HEK293T (cell line): ENCODE measurements around the gene PPFIA3.

Experiments used
- CTCF ChIA-PET: fragments of 350-600 bp; formaldehyde crosslinking; extraction: SDS; loops from one replicate; lab custom pipeline; 2021; ENCODE audit warnings: antibody characterized with exemption, inconsistent platforms; lab: Yijun Ruan, JAX
- POLR2A ChIA-PET: fragments of 350-600 bp; formaldehyde crosslinking; extraction: SDS; loops from one replicate; lab custom pipeline; 2020; ENCODE audit warnings: antibody characterized with exemption, inconsistent platforms; lab: Yijun Ruan, JAX
- DNase-seq: peaks from one replicate; pipeline ENCODE4 v3.0.0; 2012; ENCODE audit warnings: mixed read lengths; ENCODE audit errors: extremely low spot score
- ARNT ChIP-seq: fragments of 450-650 bp; IDR thresholded peaks from 2 replicates; pipeline ENCODE4 v1.6.1; 2017; ENCODE audit warnings: mild to moderate bottlenecking
- BHLHE40 ChIP-seq: fragments of 450-650 bp; IDR thresholded peaks from 2 replicates; pipeline ENCODE4 v1.6.1; 2016; ENCODE audit warnings: mild to moderate bottlenecking, moderate library complexity, borderline replicate concordance
- CTBP1 ChIP-seq: fragments of 450-650 bp; IDR thresholded peaks from 2 replicates; pipeline ENCODE4 v1.6.1; 2016; ENCODE audit warnings: borderline replicate concordance
- ELF4 ChIP-seq: fragments of 450-650 bp; IDR thresholded peaks from 2 replicates; pipeline ENCODE4 v1.6.1; 2017; ENCODE audit warnings: antibody characterized with exemption
- FOXA1 ChIP-seq: fragments of 450-650 bp; IDR thresholded peaks from 2 replicates; pipeline ENCODE4 v1.6.1; 2016; ENCODE audit warnings: mild to moderate bottlenecking
- FOXK2 ChIP-seq: fragments of 450-650 bp; IDR thresholded peaks from 2 replicates; pipeline ENCODE4 v1.6.1; 2016; ENCODE audit warnings: mild to moderate bottlenecking
- FOXM1 ChIP-seq: fragments of 450-650 bp; IDR thresholded peaks from 2 replicates; pipeline ENCODE4 v1.6.1; 2017; ENCODE audit warnings: mild to moderate bottlenecking, borderline replicate concordance
- HDGF ChIP-seq: fragments of 450-650 bp; IDR thresholded peaks from 2 replicates; pipeline ENCODE4 v1.6.1; 2017; ENCODE audit warnings: antibody characterized with exemption, borderline replicate concordance
- L3MBTL2 ChIP-seq: fragments of 450-650 bp; conservative IDR thresholded peaks from 2 replicates; pipeline ENCODE4 v1.6.1; 2016; ENCODE audit warnings: mild to moderate bottlenecking
- LEF1 ChIP-seq: fragments of 450-650 bp; IDR thresholded peaks from 2 replicates; pipeline ENCODE4 v1.6.1; 2017; ENCODE audit warnings: mild to moderate bottlenecking, borderline replicate concordance
- NFRKB ChIP-seq: fragments of 450-650 bp; IDR thresholded peaks from 2 replicates; pipeline ENCODE4 v1.6.1; 2016; ENCODE audit warnings: mild to moderate bottlenecking, moderate library complexity
- SP1 ChIP-seq: fragments of 450-650 bp; IDR thresholded peaks from 2 replicates; pipeline ENCODE4 v1.6.1; 2017
- SUZ12 ChIP-seq: fragments of 450-650 bp; IDR thresholded peaks from 2 replicates; pipeline ENCODE4 v1.6.1; 2016; ENCODE audit warnings: mild to moderate bottlenecking
- TARDBP ChIP-seq: fragments of 450-650 bp; IDR thresholded peaks from 2 replicates; pipeline ENCODE4 v1.6.1; 2016
- ZNF384 ChIP-seq: fragments of 450-650 bp; IDR thresholded peaks from 2 replicates; pipeline ENCODE4 v1.6.1; 2016
- TF ChIP-seq, protein P1 (sequence below): fragments of 450-650 bp; IDR thresholded peaks from 2 replicates; pipeline ENCODE4 v1.6.1; 2016

Gene PPFIA3

DNA sequence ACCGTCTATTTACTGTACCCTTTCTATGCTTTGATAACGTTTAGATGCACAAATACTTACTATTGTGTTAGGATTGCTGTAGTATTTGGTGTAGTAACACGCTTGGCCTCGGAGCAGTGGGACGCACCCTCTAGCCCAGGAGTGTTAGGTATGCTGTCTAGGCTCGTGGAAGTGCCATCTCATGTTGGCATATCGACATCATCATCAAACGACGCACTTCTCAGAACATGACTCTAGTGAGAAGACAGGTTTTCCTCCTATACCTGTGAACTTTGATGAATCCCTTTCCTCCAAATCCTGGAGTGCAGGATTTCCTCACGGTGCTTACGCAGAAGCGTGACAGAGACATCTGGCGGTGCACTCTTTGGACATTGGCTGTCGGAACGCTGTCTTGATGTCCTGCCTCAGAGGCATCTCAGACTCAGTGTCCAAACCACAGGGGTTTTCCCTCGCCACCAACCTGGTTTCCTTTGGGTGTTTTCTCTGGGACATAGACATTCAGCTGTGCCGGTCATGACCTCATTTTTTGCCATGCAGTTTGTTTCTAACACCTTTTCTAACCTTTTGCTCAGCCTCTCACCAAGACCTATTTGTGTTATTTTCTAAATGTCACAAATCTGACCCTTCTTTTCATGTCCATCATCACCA is 27.8 kb upstream of the PPFIA3 start:
- DNase-seq, result no peak
- POLR2A ChIA-PET, result no interaction called here
- CTCF ChIA-PET, result interaction anchor here (0.6 kb wide), 1 partner anchor 800 kb away, joined by 3 read pairs; no protein-coding TSS in a partner anchor
- TF ChIP-seq FOXM1 (no peak), ARNT (no peak), FOXA1 (no peak)

DNA sequence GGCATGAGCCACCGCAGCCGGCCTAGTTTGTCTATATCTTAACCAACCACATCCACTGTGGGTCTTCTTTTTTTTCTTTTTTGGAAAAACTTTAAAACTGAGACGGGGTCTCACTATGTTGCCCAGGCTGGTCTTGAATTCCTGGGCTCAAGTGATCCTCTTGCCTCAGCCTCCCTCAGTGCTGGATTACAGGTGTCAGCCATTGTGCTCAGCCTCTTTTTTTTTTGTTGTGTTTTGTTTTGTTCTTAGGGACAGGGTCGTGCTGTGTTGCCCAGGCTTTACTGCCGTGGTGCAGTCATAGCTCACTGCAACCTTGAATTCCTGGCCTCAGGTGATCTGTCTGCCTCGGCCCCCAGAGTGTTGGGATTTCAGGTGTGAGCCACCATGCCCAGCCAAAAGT is 26.7 kb upstream of the PPFIA3 start:
- TF ChIP-seq TARDBP, result no peak
- TF ChIP-seq, protein P1, sequence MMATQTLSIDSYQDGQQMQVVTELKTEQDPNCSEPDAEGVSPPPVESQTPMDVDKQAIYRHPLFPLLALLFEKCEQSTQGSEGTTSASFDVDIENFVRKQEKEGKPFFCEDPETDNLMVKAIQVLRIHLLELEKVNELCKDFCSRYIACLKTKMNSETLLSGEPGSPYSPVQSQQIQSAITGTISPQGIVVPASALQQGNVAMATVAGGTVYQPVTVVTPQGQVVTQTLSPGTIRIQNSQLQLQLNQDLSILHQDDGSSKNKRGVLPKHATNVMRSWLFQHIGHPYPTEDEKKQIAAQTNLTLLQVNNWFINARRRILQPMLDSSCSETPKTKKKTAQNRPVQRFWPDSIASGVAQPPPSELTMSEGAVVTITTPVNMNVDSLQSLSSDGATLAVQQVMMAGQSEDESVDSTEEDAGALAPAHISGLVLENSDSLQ, result no peak
- TF ChIP-seq CTBP1, result no peak
- no peak for TF ChIP-seq ELF4
- no peak for TF ChIP-seq ZNF384
- TF ChIP-seq SUZ12, result no peak
- no peak for TF ChIP-seq L3MBTL2
- no peak for DNase-seq
- ChIA-PET POLR2A (no interaction called here), CTCF (no interaction called here)

DNA sequence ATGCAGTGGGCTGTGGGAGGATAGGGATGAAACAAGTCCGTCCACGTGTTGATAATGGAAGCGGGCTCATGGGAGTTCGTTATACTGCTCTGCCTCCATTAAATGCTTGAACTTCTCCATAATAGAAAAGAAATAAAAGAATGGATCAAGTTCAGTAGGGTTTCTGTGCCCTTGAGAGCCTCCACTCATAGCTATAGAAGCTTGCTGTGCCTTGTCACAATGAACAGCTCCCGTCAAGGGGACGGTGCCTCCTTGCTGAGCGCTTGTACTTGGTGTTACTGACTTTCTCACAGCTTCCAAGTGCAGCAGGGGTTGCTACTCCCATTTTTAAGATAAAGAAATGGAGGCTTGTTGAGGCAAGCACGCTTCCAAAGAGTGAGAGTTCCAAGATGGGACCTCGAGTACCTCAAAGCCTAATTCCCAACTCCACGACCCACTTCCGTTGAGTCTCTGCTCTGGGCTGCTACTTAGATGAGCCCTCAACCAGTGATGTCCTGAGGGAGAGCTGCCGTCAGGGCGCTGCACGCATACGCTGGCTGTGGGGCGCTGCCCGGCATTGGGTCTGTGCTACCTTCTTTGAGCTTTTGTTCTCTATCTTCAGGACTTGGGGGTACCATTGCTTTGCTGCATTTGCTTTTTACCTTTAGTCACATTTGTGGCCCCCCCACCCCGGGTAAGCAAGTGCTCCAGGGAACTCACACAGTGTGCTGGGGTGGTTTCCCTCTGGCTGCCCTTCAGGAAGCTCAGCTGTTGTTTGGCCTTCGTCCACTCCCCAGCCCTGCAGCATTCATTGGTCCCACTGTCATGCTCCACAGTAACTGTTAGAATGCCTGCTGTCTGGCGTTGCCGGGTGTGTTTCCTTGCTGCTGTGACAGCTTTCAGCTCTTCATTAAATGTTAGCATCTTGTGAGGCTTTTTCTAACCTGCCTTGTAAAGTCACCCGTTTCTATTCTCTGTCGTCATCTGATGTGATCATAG is 24.6 kb upstream of the PPFIA3 start:
- no peak for DNase-seq
- ChIA-PET POLR2A (interaction anchor here (0.6 to 1.0 kb wide), 2 partner anchors 12 to 20 kb away, joined by 3 to 5 read pairs; partner anchors contain the start of gene LIN7B), CTCF (interaction anchor here (0.9 to 4.2 kb wide), 3 partner anchors 11 to 48 kb away, joined by 3 to 20 read pairs (median 4); no protein-coding TSS in a partner anchor)
- TF ChIP-seq SUZ12 (no peak), FOXK2 (no peak), CTBP1 (no peak), FOXA1 (no peak), NFRKB (no peak), TARDBP (no peak), ZNF384 (no peak), SP1 (no peak), FOXM1 (no peak), ELF4 (no peak), BHLHE40 (no peak), HDGF (no peak), LEF1 (no peak), L3MBTL2 (no peak), ARNT (no peak)
- TF ChIP-seq, protein P1, result no peak

DNA sequence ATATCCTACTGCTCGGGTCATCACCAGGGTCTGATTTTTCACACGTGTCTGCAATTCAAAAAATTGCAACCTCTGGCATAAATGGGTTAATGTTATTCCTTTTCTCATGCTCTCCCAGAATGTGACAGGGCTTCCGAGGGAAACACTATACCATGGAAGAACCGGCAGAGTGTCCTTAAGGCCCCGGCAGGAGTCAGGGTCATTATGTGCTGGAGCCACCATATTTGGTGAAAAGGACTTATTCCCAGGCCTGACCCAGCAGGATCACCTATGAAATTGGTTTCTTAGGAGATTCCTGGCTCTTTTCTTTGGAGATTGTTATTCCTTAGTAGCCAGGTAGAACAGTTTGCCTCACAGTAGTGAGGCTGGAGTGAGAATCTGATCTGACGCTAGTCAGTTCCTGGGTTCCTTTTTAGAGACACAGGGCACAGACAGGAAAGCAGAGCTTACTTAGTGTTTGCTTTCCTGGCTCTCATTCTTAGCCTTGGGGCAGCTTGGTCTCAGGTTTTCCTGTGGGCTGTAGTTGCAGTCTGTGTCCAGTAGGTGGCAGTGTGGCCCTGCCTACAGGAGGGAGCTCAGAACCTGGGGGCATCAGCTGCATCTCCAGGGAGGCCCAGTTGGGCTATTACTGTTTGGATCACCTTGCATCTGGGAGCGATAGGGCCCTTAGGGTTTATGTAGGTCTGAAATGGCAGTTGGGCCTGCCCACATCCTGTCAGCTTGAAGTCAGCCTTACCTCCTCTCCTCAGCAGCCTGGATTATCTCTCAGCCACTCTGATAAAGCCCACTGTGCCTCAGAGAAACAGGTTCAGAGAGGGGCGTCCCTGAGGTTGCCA is 21.7 kb upstream of the PPFIA3 start:
- ChIA-PET CTCF (interaction anchor here (0.6 to 4.2 kb wide), 22 partner anchors 8 to 128 kb away, joined by 3 to 20 read pairs (median 5); partner anchors contain the start of genes GYS1, LIN7B, NTF4 and RUVBL2), POLR2A (interaction anchor here (0.8 to 1.7 kb wide), 7 partner anchors 11 to 110 kb away, joined by 3 to 8 read pairs (median 4); partner anchors contain the start of gene LIN7B)
- TF ChIP-seq SP1 (no peak), L3MBTL2 (no peak), HDGF (0 out of 2 replicates have a peak, but pooled peaks have one; percentile 42), FOXK2 (no peak)
- DNase-seq, result peak; percentile 80

DNA sequence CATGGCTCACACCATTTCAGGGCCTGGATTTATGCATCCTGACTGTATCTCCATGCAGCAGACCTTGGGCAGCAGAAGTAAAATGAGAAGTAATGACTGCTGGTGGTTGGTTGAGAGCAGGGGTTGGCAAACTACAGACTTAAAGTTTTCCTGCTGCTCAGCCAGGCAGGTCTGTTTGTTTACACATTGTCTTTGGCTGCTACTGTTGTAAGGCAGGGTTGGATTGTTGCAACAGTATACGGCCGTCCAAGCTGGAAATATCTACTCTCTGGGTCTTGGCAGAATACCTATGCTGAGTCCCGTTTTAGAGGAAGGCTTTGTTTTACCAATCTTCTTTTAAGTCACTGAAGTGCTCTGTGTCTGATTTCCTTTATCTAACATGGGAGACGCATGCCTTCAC is 20.5 kb upstream of the PPFIA3 start:
- TF ChIP-seq ARNT (no peak), NFRKB (no peak), SP1 (no peak), SUZ12 (no peak), FOXA1 (no peak), LEF1 (no peak), FOXK2 (no peak), FOXM1 (no peak), L3MBTL2 (no peak), ZNF384 (no peak), CTBP1 (no peak), ELF4 (no peak), BHLHE40 (no peak), HDGF (no peak), TARDBP (no peak)
- TF ChIP-seq, protein P1, result no peak
- no peak for DNase-seq
- POLR2A ChIA-PET, result interaction anchor here (1.7 kb wide), 1 partner anchor 109 kb away, joined by 4 read pairs; no protein-coding TSS in a partner anchor
- CTCF ChIA-PET, result interaction anchor here (1.6 to 2.0 kb wide), 3 partner anchors 101 to 117 kb away, joined by 4 to 19 read pairs (median 8); partner anchors contain the start of genes GYS1 and RUVBL2
